Frontal cortex (tissue), 4 donors: Measurements from ENCODE around the gene GRHL1. TPM values are rescaled to one million over a fixed set of nuclear protein-coding genes. Genes with fewer than 3 reads are reported as not detected.

ENCODE experiments used
- DNase-seq, 2 donors: peaks; one replicate each; pipeline ENCODE4 v3.0.0; 2012; ENCODE audit warnings: low spot score in 2 of 2
- FAIRE-seq: peaks from 2 replicates; lab custom pipeline; 2012; peaks lifted over from hg19 to GRCh38; lab: Jason Lieb, UNC
- total RNA-seq: library from RNA; depleted of rRNA; stranded (reverse); fragments of >200 nt; gene quantifications from one replicate; pipeline ENCODE4 v1.2.3, GENCODE V29; 2014
- donor health status: control.
- donor health status: control.
- donor health status: control.

Gene GRHL1
- total RNA-seq, 1 donor from 2014 or later = 4.9 TPM

DNA sequence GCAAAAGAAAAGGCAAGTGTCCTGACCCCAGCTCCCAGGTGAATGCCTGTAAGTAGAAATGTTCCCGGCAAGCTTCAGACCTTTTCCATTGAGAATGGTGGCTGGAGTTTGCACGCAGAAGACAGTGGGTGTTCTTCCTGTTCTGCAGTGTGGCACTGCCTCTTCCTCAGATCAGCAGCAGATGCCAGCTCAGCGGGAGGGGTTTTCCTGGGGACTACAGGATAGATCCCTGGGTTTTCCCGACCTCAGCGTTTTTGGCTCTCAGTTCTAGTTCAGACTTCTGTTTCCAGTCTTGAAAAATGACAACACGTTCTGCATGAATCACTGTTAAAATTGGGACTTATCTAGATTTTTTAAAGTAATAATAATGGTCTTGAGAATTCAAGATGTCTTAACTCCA is 39.2 kb downstream of the GRHL1 start:
- FAIRE-seq = no peak
- DNase-seq = no peak

DNA sequence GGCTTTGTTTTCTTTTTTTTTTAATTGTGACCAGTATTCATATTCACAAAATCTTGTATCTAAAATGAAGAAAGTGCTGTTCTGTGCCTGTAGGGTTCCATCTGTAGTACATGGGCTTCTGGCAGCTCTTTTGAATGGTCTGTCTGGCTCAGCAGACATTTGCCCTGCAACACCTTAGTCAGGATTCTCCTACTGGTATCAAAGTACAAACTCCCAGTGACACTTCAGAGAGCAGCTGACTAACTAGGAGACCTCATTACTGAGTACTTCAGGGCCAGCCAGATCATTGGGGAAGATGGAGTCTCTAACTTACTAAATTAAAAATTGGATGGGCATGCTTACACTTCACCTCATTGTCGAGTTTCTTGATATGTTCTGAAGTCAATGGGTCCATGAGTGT is 39.7 kb downstream of the GRHL1 start:
- FAIRE-seq = no peak
- no peak for DNase-seq

DNA sequence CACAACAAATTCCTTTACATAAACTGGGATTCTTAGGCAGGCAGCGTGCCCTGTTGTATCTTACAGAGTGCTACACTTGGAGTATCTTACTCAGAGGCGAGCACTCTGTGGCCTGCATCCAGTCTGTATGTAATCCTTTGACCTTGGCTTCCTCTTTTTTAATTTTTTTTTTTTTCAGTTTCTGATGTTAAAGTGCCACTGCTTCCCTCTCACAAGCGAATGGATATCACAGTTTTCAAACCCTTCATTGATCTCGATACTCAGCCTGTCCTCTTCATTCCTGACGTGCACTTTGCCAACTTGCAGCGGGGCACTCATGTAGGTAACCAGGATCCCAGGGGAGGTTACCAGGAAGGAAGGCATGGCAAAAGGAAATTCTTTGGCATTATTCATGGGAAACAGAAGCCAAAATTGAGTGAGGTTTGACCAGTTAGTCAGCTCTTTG is 40.4 kb downstream of the GRHL1 start:
- DNase-seq = no peak
- no peak for FAIRE-seq

DNA sequence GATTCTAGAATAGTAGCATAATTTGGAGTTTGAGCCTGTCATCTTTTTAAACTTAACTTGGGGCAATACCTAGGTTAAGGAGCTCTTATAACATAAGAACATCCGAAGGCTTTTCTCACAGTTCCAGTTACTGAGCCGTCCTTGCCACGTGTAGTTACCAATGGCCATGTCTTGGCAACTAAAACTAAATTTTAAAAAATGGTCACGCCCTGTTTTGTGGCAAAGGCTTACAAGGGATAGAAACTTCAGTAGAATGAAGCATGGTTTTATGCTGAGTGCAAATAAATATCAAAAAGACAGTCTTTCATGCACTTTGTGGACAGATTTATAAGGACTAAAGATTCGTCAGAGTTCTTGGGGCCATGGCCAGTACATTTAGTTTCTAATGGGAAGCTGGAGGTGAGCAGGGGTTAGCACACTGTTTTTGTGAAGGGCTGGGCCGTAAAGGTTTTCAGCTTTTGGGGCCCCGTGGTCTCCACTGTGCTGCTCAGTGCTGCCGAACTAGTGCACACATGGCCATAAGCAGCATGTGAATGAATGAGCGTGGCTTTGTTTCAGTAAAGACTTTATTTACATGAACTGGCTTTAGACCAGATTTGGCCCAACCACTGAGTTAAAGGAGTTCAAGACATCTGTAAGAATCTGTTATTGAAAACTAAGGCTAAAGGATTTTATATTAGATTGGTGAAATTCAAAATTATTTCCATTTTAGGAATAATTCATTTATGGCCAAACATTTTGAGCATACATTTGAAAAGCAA is 41.1 kb downstream of the GRHL1 start:
- DNase-seq = no peak
- FAIRE-seq = no peak

DNA sequence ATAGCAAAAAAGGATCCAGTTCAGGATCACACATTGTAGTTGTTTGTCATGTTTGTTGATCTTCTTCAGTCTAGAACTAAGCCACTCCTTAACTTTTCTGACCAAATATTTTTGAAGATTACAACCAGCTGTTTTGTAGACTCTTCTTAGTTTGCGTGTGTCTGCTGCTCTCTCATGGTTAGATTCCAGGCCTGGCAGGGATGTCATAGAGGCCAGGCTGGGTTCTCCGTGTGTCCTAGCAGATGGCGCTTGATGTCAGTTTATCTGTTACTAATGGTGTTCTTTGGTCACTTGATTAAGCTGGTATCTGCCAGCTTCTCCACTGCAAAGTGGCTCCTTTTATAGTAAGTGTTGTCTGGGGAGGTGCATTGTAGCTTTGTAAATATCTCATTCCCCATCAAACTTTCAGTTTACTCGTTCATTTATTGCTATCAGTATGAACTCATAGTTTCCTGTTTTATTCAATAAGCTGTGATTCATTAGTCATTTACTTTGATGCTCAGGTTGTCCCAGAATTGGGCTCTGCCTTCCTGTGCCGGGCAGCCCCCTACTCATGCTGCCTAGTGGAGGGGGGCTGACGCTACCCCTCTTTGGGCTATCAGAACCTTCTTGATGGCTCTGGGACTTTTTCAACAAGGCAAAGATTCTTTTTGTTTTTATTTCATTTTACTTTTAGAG is 42.1 kb downstream of the GRHL1 start:
- DNase-seq = no peak
- FAIRE-seq = no peak

DNA sequence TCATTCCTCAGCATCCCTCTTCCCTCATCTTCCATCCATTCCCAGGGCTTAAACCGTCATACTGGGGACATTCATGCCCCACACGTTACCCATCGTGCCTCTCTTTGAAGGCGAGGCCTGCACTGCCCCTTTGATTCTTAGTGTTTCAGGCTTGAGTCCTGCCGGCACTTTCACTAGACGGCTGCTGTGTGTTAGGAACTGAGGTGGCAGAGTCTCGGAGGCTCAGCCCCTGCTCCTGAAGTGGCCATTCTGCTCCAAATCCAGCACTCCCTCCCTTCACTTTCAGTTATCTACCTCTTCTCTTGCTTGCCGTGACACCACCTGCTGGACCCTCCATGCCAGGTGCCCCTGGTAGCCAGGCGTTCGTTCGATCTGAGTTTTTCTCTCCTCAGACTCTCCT is 43.0 kb downstream of the GRHL1 start:
- no peak for DNase-seq
- FAIRE-seq = no peak

DNA sequence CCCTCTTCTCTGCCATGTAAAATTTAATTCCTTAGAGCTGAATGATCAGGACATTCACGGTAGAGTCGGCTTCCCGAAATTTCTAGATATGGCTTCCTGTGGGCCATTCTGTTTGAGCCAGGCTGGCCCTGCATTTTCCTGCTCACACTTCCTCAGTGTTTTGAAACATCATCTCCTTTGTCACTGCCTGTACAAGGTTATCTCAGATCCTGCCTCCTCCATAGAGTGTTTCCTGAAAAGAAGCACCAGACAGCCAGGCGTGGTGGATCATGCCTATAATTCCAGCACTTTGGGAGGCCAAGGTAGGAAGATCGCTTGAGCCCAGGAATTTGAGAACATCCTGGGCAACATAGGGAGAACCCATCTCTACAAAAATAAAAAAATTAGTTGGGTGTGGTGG is 43.6 kb downstream of the GRHL1 start:
- FAIRE-seq = no peak

DNA sequence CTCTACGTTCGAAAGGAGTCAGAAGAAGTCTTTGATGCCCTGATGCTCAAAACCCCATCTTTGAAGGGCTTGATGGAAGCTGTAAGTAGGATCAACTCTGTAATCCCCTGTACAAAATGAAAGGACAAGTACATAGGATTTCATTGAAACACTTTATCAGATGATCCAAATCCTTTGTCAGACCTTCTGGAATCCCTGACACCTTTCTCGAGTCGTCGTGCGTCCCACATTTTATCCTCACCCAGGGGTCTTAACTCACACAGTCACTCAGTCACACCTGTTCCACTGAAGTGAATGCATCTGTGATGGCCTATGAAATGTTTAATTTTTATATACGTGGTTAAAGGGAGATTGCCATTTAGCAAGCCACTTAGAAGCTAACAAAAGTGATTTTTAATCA is 44.8 kb downstream of the GRHL1 start:
- DNase-seq = no peak
- no peak for FAIRE-seq

More for the DNA sequence above, 43.6 kb downstream of the GRHL1 start:
- no peak for DNase-seq

DNA sequence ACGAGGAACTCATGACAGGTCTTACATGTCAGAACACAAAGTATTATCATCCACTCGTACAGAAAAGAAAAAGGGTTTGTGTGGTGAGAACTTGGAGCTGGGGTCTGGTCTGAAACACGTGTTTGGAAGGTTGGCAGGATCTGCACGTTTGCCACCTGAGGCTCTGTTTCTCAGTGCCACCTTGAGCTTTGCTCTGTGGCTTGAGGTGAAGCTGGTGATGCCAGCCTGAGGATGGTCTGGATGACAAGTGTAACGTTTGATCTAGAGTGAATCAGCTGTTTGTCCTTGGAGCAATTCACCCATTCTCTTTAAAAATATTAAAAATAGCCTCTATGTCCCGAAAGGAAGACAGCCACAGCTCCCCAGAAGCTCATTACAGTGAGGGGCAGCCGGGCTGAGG is 46.4 kb downstream of the GRHL1 start:
- no peak for FAIRE-seq
- DNase-seq = no peak

DNA sequence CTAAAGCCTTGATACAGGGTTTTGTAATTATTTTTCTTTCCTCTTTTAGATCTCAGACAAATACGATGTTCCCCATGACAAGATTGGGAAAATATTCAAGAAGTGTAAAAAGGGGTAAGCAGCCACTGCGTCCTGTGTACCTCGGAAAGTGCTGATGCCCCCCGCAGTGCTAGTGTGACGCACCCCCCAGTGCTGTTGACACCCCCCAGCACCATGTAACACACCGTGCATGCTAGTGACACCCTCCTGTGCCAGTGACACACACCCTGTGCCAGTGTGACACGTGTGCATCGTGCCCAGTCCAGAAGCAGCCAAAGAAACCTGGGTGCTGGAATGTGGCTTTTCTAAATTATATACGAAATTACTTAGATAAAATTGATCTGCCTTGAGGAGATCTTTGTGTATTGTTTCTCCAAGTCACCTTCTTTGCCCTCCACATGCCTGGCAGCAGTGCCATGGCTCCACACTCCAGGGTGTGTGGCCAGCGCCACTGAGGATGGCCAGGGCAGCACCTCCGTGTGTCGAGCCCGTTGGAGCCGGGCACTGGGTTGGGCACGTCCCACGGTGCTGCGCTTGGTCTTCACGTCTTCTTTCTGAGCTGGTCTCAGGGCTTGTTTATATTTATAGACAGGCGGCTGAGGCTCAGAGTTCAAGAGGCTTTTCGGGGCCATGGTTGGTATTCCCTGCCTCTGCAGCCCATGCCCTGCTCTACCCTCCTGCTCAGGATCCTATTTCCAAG is 47.6 kb downstream of the GRHL1 start:
- DNase-seq (no peak), FAIRE-seq (no peak)

DNA sequence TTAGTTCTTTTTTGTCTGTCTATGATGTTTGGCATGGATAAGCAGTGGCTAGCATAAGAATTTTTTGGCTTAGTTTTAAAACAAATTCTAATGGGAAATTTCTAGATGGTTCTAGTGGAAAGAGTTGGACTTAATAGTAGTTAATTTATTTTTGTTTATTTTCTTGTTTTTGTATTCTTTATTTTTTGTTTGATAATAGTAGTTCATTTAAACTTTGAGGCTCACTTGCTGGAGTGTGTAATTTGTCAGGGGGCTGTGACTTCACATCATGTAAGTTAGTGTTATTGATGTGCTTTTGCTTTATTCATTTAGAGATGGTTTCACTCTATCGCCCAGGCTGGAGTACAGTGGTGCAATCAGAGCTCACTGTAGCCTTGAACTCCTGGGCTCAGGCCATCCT is 48.2 kb downstream of the GRHL1 start:
- DNase-seq (no peak), FAIRE-seq (no peak)

DNA sequence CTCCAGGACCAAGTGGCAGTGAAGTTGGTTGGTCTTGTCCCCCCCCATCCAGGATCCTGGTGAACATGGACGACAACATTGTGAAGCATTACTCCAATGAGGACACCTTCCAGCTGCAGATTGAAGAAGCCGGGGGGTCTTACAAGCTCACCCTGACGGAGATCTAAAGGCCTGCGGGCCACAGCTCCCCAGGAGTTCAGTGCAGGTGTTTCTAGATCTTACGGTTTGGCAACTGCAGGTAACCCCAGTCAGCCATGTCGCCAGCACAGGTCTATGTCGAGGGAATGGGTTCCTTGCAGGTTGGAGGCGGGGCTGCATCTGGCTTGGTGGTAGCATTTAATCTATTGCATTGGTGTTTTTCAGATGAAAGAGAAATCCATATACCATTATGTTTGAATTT is 49.0 kb downstream of the GRHL1 start:
- no peak for FAIRE-seq

DNA sequence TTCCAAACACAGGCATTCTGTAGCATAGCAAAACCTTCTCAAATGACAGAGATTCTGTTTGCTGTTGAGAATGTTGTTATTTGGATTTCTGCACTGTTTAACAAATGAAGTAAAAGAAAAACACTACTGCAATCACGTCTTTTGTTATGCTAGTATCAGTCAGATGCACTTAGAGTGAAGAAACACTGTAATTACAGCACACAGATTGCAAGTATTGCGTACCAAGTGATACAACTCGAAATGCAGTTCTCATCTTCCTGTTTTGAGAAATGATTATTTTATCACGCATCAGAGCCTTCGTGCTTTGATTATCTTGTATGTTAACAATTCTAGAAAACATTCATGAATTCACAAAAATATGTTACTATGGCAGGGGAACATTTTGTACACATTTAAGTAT is 50.1 kb downstream of the GRHL1 start:
- FAIRE-seq = no peak

More for the DNA sequence above, 49.0 kb downstream of the GRHL1 start:
- DNase-seq = no peak

DNA sequence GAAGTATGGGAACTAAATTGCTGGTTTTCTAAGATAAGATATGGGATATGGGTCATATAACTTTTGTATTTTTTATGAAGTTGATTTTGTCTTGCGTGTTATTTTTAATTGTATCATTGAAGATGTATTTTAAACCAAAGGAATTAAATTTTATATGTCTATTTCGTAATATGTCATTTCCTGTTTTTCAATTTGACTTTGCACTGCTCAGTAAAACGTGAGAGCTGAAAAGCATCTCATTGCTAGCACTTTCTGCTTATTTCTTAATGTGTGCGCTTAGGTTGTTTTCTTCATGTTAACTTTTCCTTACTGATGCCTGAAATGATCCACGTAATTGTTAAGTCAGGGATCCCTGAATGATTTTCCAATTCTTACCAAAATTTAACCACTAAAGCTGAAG is 50.6 kb downstream of the GRHL1 start:
- DNase-seq (no peak), FAIRE-seq (no peak)

More for the DNA sequence above, 50.1 kb downstream of the GRHL1 start:
- no peak for DNase-seq

DNA sequence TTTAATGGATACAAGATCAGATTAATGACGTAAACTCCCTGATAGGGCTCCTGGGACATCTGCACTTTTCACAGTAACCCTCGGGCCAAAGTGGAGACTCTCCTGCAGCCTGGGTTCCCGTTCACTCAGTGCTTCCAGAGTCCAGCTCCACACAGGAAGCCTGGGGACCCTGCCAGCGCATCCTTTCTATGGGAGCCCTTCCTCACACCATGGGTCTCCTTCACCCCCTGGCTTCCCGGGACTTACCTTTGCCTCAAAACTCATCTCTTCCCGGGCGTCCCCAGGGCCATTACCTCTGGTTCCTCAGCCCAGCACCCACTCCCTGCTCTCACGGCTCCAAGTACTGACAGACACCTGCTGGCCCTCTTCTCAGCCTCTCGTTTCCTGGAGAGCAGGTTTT is 51.2 kb downstream of the GRHL1 start:
- FAIRE-seq (no peak), DNase-seq (no peak)

DNA sequence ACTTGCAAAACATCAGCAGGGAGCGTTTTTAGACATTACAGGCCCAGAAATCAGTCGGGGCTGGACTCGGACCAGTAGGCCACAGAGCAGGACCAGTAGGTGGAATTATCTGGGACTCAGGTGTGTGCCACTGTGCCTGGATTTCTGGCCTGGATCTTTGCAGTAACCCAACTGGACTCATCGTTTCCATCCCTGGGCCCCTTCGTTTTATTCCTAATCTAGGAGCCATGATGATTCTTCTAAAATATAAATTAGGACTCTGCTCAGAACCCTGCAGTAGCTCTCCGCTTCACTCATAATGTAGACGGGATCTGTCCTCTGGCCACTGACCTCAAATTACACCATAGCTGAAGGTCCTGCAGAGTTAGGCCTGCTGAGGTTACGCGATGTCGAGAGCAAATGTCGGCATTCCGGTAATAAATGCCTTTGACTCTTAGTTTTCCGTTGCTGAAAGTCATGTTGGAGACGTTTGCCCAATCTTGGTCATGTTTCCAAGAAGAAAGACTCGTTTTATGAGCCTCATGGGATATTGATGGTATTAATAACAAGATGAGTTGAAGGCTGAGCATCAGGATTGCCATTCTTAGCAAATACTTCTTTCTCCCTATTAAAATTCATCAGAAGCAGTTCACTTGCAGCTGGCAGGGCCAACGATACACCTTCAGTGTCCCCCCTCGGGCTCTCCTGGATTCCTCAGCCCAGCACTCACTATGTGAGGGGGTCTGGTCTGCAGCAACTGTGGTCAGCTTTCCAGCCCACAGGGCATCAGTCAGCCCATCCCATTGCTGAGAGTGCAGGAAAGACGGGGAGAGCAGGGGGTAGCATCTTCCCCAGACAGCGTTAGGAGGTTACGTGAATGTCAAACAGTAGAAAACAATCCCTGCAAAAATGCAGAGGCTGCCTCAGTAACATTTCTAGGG is 52.0 kb downstream of the GRHL1 start:
- DNase-seq (no peak), FAIRE-seq (no peak)

DNA sequence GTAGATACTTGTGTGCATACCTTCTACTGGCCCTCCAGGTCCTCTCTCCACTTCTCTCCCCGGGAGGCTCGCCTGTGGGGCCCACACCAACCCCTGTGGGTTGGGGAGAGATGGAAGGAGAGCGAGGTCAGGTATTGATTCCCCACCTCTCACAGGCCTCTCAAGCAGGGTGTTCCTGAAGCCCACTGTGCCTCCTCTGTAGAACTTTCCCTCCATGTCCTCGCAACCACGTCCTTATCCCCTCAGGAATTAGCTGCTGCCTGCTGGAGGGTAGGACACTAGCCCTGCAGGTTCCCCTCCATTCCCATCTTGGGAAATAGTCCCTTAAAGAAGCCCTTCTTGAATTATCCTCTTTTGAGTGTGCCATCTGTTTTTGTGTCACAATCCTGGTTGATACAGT is 52.9 kb downstream of the GRHL1 start:
- DNase-seq = no peak

DNA sequence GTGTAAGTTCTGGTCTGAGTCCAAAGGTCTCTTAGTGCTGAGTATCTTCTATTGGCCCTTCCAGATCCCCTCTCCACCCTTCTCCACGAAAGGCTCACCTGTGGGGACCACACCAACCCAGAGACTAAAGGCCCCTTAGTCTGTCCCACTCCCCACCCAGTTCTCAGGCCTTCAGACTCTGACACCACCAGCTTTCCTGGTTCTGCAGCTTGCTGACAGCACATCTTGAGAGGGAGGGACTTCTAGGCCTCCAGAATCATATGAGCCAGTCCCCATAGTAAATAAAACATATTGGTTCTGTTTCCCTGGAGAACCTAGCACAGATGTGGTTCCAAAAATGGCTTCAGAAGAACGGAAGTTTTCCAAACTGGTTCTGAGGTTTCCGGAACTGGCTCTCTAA is 53.3 kb downstream of the GRHL1 start:
- no peak for FAIRE-seq
- DNase-seq = no peak

More for the DNA sequence above, 52.9 kb downstream of the GRHL1 start:
- no peak for FAIRE-seq

DNA sequence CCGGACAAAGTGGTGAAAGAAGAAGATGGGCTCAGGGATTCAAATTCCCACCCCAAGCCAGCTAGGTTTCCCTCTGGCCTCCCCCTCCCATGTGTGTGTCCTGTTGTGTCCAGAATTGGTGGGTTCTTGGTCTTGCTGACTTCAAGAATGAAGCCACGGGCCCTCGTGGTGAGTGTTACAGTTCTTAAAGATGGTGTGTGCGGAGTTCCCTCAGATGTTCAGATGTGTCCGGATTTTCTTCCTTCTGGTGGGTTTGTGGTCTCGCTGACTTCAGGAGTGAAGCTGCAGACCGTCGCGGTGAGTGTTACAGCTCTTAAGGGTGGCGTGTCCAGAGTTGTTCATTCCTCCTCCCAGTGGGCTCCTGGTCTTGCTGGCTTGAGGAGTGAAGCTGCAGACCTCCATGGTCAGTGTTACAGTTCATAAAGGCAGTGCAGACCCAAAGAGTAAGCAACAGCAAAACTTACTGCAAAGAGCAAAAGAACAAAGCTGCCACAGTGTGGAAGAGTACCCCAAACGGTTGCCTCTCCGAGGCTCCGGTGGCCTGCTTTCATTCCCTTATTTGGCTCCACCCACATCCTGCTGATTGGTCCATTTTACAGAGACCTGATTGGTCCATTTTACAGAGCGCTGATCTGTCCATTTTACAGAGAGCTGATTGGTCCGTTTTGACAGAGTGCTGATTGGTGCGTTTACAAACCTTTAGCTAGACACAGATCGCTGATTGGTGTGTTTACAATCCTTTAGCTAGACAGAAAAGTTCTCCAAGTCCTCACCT is 54.2 kb downstream of the GRHL1 start:
- no peak for FAIRE-seq

More for the DNA sequence above, 54.2 kb downstream of the GRHL1 start:
- DNase-seq = no peak
